Renal cortex interstitium (tissue), 11 donors: ENCODE data around the gene MUC15. TPM values are rescaled to one million over a fixed set of nuclear protein-coding genes. Genes with fewer than 3 reads are reported as not detected.

ENCODE experiments used
- DNase-seq, 11 donors: peaks; one replicate each; pipeline ENCODE4 v3.0.0-alpha.2; 2013; ENCODE audit warnings: low read depth in 9 of 11, low spot score in 4 of 11; ENCODE audit errors: extremely low read depth in 1 of 11
- polyA plus RNA-seq, 3 donors: library from polyadenylated mRNA; unstranded; fragments of 120-200 nt; gene quantifications; one replicate each; pipeline ENCODE4 v1.2.1, GENCODE V29; 2013; ENCODE audit not compliant: insufficient read length in 3 of 3

MUC15 gene
- polyA plus RNA-seq, 3 donors: 2.3 to 4.3 (median 2.7) TPM

GRCh38 chr11:26580929-26581328, 8.9 kb upstream of the MUC15 start:
- no peak for DNase-seq

DNA sequence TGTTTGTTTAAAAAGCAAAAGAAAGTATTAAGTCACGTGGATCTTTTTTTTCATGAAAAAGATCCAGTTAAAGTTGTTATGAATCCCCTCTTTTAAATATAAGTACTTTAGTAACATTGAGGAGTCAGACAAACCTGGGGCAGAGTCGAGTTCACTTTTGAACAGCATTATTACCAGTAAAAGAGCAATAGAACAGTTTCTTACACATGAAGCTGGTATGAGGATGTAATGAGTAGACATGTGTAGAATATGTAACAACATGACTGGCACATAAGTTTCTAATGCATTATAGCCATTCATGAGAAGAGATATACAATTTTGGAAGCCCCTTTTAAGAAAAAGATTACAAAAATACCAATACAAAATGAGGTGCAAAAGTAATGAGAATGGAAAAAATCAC, 7.6 kb upstream of the MUC15 start:
- no peak for DNase-seq

DNA sequence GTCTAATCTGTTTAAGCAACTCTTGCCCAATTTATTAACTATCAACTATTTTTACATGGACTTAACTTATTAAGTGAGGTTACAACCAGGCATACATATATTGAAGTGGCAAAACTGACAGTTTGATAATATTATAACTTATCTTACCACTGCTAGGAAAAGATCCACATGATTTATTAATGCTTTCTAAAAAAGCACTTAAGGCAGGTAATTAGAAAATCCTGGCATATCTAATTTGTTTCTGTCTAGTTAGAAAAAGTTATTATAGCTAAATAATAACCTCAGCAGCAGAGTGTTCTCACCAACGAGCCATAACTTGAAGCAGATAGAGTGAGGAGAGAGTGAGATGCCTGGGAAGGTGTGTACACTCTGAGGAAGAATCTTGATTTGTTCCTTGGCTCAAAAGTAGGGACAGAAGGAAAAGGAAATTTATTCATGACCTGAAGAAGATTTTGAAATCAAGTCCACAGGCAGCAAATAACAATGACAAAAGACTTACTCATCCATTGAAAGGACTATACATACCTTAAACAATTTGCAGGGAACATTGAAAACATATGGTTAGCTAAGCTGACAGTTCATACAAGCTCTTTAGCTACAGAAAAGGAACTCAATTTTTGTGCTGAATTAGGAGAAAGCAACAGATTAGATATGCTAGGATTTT, 7.1 kb upstream of the MUC15 start:
- DNase-seq: no peak

DNA sequence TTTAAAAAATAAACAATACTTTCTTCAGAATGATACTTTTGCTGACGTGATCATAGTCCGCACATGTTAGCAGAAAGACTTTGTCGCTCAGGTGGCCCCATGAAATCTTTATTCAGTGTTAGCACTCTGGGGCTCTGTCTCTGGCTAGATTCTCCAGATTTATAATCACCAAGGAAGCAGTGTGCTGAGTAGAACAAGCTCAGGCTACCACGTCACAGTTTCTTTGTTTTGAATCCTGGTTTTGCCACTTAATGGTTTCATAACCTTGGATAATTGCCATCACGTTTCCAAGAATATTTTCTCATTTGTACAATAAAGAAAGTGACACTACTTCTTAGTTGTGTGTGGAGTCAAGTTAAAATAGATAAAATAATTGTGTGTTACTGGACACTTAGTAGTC, 3.9 kb upstream of the MUC15 start:
- DNase-seq: no peak

DNA sequence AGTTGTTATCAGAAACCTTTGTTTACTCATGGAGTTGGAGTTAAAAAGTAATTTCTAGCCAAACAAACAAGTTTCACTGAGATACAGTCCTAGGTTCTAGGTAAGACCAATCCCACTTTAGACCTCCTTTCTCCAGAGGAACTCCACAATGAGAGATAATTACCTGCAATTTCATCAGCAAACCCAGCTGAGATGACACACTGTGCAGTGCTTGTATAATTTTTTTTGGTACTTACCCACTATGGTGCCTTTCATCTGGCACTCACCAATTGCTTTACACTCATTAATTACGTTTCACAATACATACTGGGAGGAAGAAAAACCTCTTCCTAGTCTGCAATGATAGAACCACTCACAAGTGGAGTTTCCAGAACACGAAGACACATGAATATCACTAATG, 1.8 kb upstream of the MUC15 start:
- DNase-seq: no peak

GRCh38 chr11:26572770-26573402, 823 bp upstream of the MUC15 start:
- peak in 3 of 11 donors; percentile 20 to 24 (median 24) for DNase-seq

- no peak for DNase-seq
Measured at GRCh38 chr11:26569646-26570045, 2.4 kb downstream of the MUC15 start.

GRCh38 chr11:26558190-26558589, 13.9 kb downstream of the MUC15 start:
- DNase-seq: no peak

DNA sequence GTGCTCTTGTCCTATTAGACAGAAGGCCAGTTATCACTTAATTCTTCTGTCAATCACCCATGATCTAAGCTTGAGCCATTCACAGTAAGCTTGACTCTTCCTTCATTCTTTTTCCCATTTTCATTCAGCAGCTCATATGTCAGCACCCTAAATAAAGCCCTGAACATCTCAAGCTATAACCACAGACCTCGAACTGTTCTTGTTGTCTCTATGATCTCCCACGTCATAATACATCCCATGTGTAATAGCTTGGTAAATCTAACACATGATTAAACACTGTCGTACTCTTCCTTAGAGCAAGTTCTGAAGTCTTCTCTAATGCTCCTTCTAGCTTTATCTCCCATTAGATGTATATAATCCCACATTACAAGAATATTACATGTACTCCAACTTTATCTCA, 14.4 kb downstream of the MUC15 start:
- no peak for DNase-seq

GRCh38 chr11:26556582-26556981, 15.5 kb downstream of the MUC15 start:
- no peak for DNase-seq

DNA sequence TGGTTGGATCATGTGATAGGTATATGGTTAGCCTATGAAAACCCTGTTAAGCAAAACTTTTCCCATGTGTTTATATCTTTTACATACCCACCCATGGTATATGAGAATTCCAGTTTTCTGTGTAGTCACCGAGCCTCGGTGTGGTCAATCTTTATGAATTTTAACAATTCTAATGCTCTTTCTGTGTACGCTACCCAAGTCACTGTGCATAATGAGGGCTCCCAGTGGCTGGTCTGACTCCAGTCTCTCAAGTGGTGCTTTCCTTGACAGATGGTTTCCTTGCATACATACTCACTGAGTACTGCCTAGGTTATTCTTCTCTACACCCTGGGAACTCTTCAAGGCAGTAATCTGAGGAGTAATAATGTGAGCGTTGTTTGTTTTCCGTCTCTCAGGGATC, 17.6 kb downstream of the MUC15 start:
- no peak for DNase-seq

DNA sequence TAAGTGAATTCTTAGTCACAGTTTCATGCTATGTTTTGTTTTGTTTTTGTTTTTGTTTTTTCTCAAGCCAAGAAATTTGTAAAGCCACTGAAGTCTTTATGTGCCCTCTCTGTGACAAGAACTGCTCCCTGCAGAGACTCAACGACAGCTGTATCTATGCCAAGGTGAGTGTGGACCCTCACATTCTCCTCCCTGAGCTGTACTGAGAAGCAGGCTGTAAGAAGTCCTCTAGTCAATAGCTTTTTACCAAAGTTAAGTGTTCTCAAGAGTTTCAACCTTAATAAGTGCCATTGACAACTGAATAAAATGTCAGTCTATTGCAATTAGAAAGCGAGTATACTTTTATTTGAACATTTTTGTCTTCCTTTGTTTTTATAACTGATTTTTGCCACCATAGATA, 18.9 kb downstream of the MUC15 start:
- no peak for DNase-seq

- no peak for DNase-seq
Measured at GRCh38 chr11:26551186-26551801, 20.8 kb downstream of the MUC15 start.

GRCh38 chr11:26550022-26550421, 22.0 kb downstream of the MUC15 start:
- DNase-seq: no peak

DNA sequence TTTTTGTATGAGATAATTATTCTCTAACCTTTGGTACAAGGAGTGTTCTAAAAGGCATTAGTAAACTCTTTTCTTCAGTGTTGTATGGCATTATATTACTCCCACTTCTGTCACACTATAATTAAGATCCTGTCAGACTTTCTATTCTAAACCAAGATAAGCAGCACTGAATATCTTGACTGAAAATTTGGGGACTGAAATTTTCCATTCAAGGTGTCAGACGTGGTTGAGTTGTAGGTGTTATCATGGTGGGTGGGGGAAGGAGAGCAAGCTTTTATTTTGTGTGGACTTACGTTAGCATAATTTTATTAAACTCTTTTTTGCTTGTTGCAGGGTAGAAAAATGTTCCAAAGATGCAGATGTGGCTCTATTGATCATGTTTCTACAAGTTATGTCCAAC, 22.9 kb downstream of the MUC15 start:
- DNase-seq: no peak

- DNase-seq: no peak
Measured at GRCh38 chr11:26541870-26542269, 30.2 kb downstream of the MUC15 start.

DNA sequence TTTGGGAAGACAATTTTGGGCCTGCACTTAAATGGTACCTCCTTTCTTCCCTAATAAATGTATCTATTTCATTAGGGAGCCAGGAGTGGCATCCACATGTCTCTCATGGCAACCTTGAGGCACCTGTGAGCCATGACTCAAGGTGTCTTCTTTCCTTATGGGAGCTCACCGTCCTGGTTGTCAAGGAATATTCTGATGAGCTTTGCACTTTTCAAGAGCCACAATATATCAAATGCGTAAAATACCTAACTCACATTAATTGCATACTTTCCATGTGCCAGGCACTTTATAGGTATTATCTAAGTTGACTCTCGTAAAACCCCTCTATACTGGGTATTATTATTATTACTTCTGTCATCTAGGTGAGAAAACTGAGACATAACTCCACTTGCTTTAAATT, 32.5 kb downstream of the MUC15 start:
- no peak for DNase-seq

DNA sequence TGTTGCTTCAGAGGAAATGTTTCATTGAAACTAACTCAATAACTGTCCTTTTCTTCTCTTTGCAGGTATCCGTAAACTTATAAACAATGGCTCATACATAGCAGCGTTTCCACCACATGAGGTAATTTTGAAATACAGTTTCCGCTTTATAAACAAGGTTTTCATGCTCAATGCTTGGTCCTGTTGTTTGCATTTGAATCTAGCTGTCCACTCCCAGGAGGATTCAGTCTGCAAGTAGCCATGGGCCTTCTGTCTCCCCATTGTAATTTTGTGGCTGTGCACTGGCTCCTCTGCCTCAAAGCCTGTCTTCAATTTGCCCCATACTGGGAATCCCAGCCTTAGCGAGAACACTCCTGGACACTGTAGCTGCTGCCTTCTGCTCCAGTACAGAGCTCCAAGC, 34.7 kb downstream of the MUC15 start:
- no peak for DNase-seq

GRCh38 chr11:26527685-26528084, 44.4 kb downstream of the MUC15 start:
- DNase-seq: no peak

DNA sequence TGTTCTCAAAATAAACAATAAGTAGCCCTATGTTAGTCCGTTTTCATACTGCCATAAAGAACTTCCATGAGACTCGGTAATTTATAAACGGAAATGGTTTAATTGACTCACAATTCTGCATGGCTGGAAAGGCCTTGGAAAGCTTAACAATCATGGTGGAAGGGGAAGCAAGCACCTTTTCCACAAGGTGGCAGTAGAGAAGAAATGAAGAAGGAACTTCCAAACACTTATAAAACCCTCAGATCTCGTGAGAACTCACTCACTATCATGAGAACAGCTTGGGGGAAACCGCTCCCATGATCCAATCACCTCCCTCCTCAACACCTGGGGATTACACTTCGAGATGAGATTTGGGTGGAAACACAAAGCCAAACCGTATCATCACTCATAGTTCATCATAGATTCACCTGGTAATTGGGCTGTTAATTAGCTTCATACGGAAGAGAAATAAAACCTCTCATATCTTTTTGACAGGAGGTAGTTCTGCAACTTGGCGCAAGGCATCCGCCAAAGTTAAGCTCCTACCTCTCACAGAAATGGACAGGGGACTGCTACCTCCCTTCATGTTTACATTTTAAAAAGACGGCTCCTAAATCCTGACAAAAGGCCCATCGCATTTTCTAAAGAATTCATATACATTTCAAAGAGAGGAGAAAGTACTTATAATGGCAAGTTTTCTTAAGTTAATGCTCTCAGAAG, 49.0 kb downstream of the MUC15 start:
- DNase-seq: no peak
